DND-41 (cell line): ENCODE measurements around the gene PSMD6.

Experiments
- ATAC-seq: fragments of 200-7000 bp; cut with Tn5 transposase; 3 replicates; pipeline ENCODE4 v1.9.1; 2021; ENCODE audit warnings: low read depth; ENCODE audit not compliant: insufficient read depth
- DNase-seq: peaks from one replicate; pipeline ENCODE4 v3.0.0-alpha.2; 2020
- H2AFZ ChIP-seq: 2 replicates; pipeline ENCODE4 v1.6.0; 2012; ENCODE audit warnings: low read depth, low read length
- H3K27ac ChIP-seq: 2 replicates; pipeline ENCODE4 v1.5.1; 2012; ENCODE audit warnings: low read length, inconsistent platforms
- H3K27me3 ChIP-seq: fragments of 200-600 bp; sonication (generic); 2 replicates; pipeline ENCODE4 v1.6.0; 2012; ENCODE audit warnings: low read length, mild to moderate bottlenecking, inconsistent platforms; ENCODE audit not compliant: insufficient read depth, poor library complexity
- H3K36me3 ChIP-seq: 2 replicates; pipeline ENCODE4 v1.5.1; 2012; ENCODE audit warnings: low read length, inconsistent platforms; ENCODE audit not compliant: insufficient read depth
- H3K4me1 ChIP-seq: 2 replicates; pipeline ENCODE4 v1.5.1; 2012; ENCODE audit warnings: mild to moderate bottlenecking, low read length; ENCODE audit not compliant: insufficient read depth
- H3K4me2 ChIP-seq: 2 replicates; pipeline ENCODE4 v1.6.0; 2012; ENCODE audit warnings: mild to moderate bottlenecking, moderate library complexity, low read length, inconsistent platforms; ENCODE audit not compliant: insufficient read depth
- H3K4me3 ChIP-seq, 2 experiments: fragments of 200-600 bp in 1 of 2; shearing (Covaris generic) in 1 of 2; 2 replicates each; pipeline ENCODE4 v1.5.1; 2012 to 2016; ENCODE audit warnings: inconsistent platforms in 2 of 2, low read length in 2 of 2, mild to moderate bottlenecking in 2 of 2, low read depth in 1 of 2, moderate library complexity in 1 of 2
- H3K79me2 ChIP-seq: 2 replicates; pipeline ENCODE4 v1.6.0; 2012; ENCODE audit warnings: low read length, inconsistent platforms; ENCODE audit not compliant: insufficient read depth
- H3K9ac ChIP-seq: 2 replicates; pipeline ENCODE4 v1.6.0; 2012; ENCODE audit warnings: low read depth, mild to moderate bottlenecking, inconsistent platforms, low read length, moderate library complexity
- H3K9me3 ChIP-seq: 2 replicates; pipeline ENCODE4 v1.5.1; 2012; ENCODE audit warnings: low read length, moderate library complexity, mild to moderate bottlenecking, inconsistent platforms; ENCODE audit not compliant: insufficient read depth, severe bottlenecking
- H4K20me1 ChIP-seq: 2 replicates; pipeline ENCODE4 v1.6.0; 2012; ENCODE audit warnings: low read length; ENCODE audit not compliant: insufficient read depth
- EZH2 ChIP-seq: IDR thresholded peaks from 3 replicates; pipeline ENCODE4 v1.6.1; 2012; ENCODE audit warnings: borderline replicate concordance, low read depth, mild to moderate bottlenecking, moderate library complexity, low read length, inconsistent platforms; ENCODE audit not compliant: severe bottlenecking
- TF ChIP-seq, protein P1 (sequence below): IDR thresholded peaks from 2 replicates; pipeline ENCODE4 v1.5.1; 2012; ENCODE audit warnings: borderline replicate concordance, low read length, moderate library complexity, mild to moderate bottlenecking; ENCODE audit not compliant: poor library complexity, severe bottlenecking; ENCODE audit errors: extremely low read depth

Gene PSMD6

DNA sequence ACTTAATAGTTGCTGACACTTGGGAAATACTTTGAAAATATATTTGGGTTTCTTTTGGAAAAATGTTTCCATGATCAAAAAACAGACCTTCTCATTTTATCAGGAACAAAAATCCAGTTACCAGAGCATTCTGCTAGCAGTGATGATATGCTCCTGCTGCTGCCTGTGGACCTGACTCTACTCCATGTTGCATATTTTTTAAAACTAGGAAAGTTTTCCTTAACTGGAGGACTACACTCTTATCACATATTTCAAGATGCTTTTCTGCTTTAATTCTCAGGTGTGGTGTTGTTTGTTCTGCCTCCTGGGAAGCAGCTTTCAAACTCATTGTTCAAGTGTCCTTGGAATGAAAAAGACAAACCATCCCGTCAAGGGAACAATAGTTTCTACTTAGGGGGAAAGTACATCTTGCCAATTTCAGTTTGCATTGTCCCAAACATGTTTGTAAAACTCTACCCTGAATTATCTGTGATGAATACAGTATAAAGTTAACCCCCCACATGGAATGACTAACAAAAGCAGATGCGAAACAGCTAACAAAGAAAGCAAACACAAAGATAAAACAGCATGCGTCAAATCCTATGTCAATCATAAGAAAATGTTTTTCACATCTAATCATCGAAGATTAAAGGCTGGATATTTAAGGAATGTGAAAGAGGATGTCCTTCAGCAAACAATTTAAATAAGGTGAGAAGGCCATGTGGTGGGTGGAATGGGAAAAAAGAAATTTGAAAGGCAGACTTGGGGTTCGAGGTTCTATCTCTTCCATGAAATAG is 40.1 kb upstream of the PSMD6 start:
- Histone ChIP-seq H3K36me3 (no peaks in the 10 kb centered on the region), H3K4me2 (no peak overlapping the region), H3K27me3 (no peaks in the 10 kb centered on the region), H2AFZ (no peak overlapping the region), H3K4me1 (no peaks in the 10 kb centered on the region), H3K4me3 (no peak overlapping the region), H3K9me3 (no peaks in the 10 kb centered on the region), H3K79me2 (no peaks in the 10 kb centered on the region), H3K27ac (no peak overlapping the region), H3K9ac (no peak overlapping the region), H4K20me1 (no peaks in the 10 kb centered on the region)
- no peak for ATAC-seq
- no peak for DNase-seq
- TF ChIP-seq, protein P1, sequence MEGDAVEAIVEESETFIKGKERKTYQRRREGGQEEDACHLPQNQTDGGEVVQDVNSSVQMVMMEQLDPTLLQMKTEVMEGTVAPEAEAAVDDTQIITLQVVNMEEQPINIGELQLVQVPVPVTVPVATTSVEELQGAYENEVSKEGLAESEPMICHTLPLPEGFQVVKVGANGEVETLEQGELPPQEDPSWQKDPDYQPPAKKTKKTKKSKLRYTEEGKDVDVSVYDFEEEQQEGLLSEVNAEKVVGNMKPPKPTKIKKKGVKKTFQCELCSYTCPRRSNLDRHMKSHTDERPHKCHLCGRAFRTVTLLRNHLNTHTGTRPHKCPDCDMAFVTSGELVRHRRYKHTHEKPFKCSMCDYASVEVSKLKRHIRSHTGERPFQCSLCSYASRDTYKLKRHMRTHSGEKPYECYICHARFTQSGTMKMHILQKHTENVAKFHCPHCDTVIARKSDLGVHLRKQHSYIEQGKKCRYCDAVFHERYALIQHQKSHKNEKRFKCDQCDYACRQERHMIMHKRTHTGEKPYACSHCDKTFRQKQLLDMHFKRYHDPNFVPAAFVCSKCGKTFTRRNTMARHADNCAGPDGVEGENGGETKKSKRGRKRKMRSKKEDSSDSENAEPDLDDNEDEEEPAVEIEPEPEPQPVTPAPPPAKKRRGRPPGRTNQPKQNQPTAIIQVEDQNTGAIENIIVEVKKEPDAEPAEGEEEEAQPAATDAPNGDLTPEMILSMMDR: no peak
- no peak for TF ChIP-seq EZH2

DNA sequence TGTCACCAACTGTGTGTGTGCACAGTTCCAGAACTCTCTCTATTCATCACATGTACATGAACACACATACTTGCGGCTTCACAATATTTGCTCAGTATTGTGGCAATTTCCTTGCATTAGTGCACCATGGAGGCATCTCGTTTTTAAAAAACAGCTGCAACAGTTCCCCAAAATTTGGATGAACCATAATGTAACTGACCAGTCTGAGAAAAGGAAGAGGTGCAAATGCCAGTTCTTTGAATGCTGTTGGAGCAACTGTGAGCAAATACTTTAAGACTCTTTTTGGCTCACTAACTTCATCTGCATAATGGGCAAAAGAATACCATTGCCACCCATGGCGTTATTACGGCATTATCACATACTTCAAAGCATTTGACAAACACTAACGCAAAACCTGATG is 38.3 kb upstream of the PSMD6 start:
- Histone ChIP-seq H3K27ac (no peak overlapping the region), H3K4me1 (no peaks in the 10 kb centered on the region), H3K36me3 (no peaks in the 10 kb centered on the region), H4K20me1 (no peaks in the 10 kb centered on the region), H2AFZ (no peak overlapping the region), H3K79me2 (no peaks in the 10 kb centered on the region), H3K9ac (no peak overlapping the region), H3K4me2 (no peak overlapping the region), H3K4me3 (no peak overlapping the region), H3K9me3 (no peaks in the 10 kb centered on the region), H3K27me3 (no peaks in the 10 kb centered on the region)
- no peak for DNase-seq
- ATAC-seq: no peak
- TF ChIP-seq EZH2: no peak
- TF ChIP-seq, protein P1: no peak

DNA sequence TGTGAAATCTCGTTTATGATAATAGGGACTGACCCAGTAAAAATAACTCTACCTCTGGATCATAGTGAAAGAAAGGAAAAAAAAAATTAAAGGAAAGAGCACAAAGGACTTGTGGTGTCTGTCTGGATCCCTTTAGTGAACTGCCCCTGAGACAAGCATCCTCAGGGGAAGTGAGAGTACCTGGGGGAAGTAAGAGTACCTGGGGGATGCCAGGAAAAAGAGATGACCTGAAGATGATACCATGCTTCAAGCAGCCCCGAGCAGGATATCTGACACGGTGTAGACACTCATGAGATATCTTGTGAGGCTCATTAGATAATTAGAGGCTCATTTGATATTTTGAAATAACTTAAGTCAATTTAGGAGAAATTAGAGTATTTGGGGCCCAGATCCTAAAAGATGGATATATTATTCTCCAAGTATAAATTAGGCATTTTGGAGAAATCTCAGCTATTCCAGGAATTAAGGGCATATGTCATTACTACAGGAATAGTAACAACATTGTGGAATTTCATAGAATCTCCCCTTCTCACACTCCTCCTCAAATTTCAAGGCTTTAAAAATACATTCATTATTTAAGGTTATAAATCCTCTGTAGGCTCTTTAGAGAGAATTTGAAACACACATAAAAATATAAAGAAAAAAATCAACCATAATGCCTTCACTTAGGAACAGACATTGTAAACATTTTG is 36.3 kb upstream of the PSMD6 start:
- Histone ChIP-seq H3K4me3 (no peak overlapping the region), H4K20me1 (no peaks in the 10 kb centered on the region), H3K4me2 (no peak overlapping the region), H3K36me3 (no peaks in the 10 kb centered on the region), H2AFZ (no peak overlapping the region), H3K27ac (no peak overlapping the region), H3K9ac (no peak overlapping the region), H3K79me2 (no peaks in the 10 kb centered on the region), H3K27me3 (no peaks in the 10 kb centered on the region), H3K4me1 (no peaks in the 10 kb centered on the region), H3K9me3 (no peaks in the 10 kb centered on the region)
- ATAC-seq (no peak), DNase-seq (no peak)
- TF ChIP-seq, protein P1: no peak
- TF ChIP-seq EZH2: no peak
